Esophagus squamous epithelium (tissue), 5 donors: ENCODE results near the gene AKAP11. TPM values are rescaled to one million over a fixed set of nuclear protein-coding genes. Genes with fewer than 3 reads are reported as not detected.

Experiments
- DNase-seq: peaks from one replicate; lab custom pipeline; 2025; lab: John Stamatoyannopoulos, UW
- H3K27ac ChIP-seq, 4 donors: fragments of 200-600 bp; sonication (generic); one replicate each; pipeline ENCODE4 v1.5.1; 2016 to 2019; ENCODE audit warnings: mild to moderate bottlenecking in 1 of 4
- H3K27me3 ChIP-seq, 4 donors: fragments of 200-600 bp; sonication (generic); 1 replicate in 3 of 4; 2 replicates in 1 of 4; pipeline versions ENCODE4 v1.5.1 to v1.6.0; 2017 to 2021; ENCODE audit warnings: antibody characterized with exemption in 1 of 4
- H3K36me3 ChIP-seq, 3 donors: fragments of 200-600 bp; sonication (generic); one replicate each; pipeline ENCODE4 v1.5.1; 2016 to 2019
- H3K4me1 ChIP-seq, 3 donors: fragments of 200-600 bp; sonication (generic); one replicate each; pipeline ENCODE4 v1.5.1; 2017 to 2019
- H3K4me3 ChIP-seq, 4 donors: fragments of 200-600 bp; sonication (generic); 1 replicate in 3 of 4; 2 replicates in 1 of 4; pipeline ENCODE4 v1.5.1; 2016 to 2019; ENCODE audit warnings: mild to moderate bottlenecking in 2 of 4, moderate library complexity in 1 of 4
- H3K9me3 ChIP-seq, 3 donors: fragments of 200-600 bp; sonication (generic); one replicate each; pipeline ENCODE4 v1.5.1; 2016 to 2019
- CTCF ChIP-seq, 6 experiments: fragments of 450-650 bp in 4 of 6; fragments of 200-600 bp in 2 of 6; sonication (generic) in 2 of 6; IDR thresholded peaks; one replicate each; pipeline ENCODE4 v1.5.1; 2016 to 2019; ENCODE audit warnings: antibody characterized with exemption in 6 of 6, mild to moderate bottlenecking in 4 of 6, moderate library complexity in 4 of 6
- POLR2A ChIP-seq, 4 donors: fragments of 450-650 bp; IDR thresholded peaks; one replicate each; pipeline ENCODE4 v1.6.1; 2017; ENCODE audit warnings: antibody characterized with exemption in 4 of 4, mild to moderate bottlenecking in 4 of 4, moderate library complexity in 3 of 4
- WGBS, 2 donors: methylation state at CpG; one replicate each; pipeline ENCODE4 v1.1.5; 2018; 5-methylcytosine and 5-hydroxymethylcytosine counted together
- intact Hi-C: fragments of 100-400 bp; cut with DNase I; formaldehyde crosslinking; loops from one replicate; pipeline ENCODE4 v1.15.0; 2022
- total RNA-seq, 4 donors: library from RNA; depleted of rRNA; stranded (reverse); fragments of >200 nt; gene quantifications; one replicate each; pipeline ENCODE4 v1.1.0, GENCODE V29; 2016
- donor health status: DM: yes; HTN: yes; CAD: no.

AKAP11 gene
- total RNA-seq, 4 donors from 2014 or later = 13.3 to 24.0 (median 17.7) TPM

GRCh38 chr13:42370229-42370628, 98.3 kb downstream of the AKAP11 start:
- Histone ChIP-seq H3K27ac (no peak overlapping the region), H3K4me1 (no peaks in the 10 kb centered on the region), H3K27me3 (peaks cover 0 to 3% (median 0%) of the 10 kb centered on the region in 4 donors), H3K9me3 (no peaks in the 10 kb centered on the region), H3K4me3 (no peak overlapping the region), H3K36me3 (no peaks in the 10 kb centered on the region)
- DNase-seq = no peak
- TF ChIP-seq CTCF (IDR thresholded peaks at IDR 0.05) (no peak), POLR2A (IDR thresholded peaks at IDR 0.05) (no peak)
- WGBS, 2 donors = 72 to 78% methylated on average over 6 of the region's 6 CpGs
- intact Hi-C loops = no loop called here

Other genes starting within 250 kb of the AKAP11 start
- 10 to 100 TPM in 2 of 4 donors, 1 to 10 TPM in 2; 5.7 to 24.0 (median 15.0) TPM for gene DGKH, start 223.5 kb upstream of the AKAP11 start, total RNA-seq